ENCODE measurements around the gene SYT1.

- TF ChIP-seq CTCF (IDR thresholded peaks at IDR 0.05; ENCODE audit: control extremely low read depth in 1 of 3, insufficient read depth in 1 of 3, low read depth in 1 of 3, low read length in 3 of 3): no peak
- TF ChIP-seq EP300 (IDR thresholded peaks at IDR 0.05; ENCODE audit: borderline replicate concordance in 1 of 2, low read depth in 2 of 2, low read length in 2 of 2): no peak
- TF ChIP-seq CHD7 (IDR thresholded peaks at IDR 0.05; ENCODE audit: insufficient replicate concordance, low read length): no peak
- TF ChIP-seq POLR2AphosphoS5 (IDR thresholded peaks at IDR 0.05; ENCODE audit: low read depth, low read length): no peak
- no peak for TF ChIP-seq TAF1 (IDR thresholded peaks at IDR 0.05; ENCODE audit: low read depth, low read length)
- no peak for TF ChIP-seq USF2 (IDR thresholded peaks at IDR 0.05; ENCODE audit: low read length)
- no peak for TF ChIP-seq ATF3 (IDR thresholded peaks at IDR 0.05; ENCODE audit: insufficient read depth, low read depth, low read length)
- TF ChIP-seq POLR2A (IDR thresholded peaks at IDR 0.05; ENCODE audit: control extremely low read depth in 1 of 2, low read depth in 2 of 2, low read length in 2 of 2): no peak
- TF ChIP-seq RFX5 (IDR thresholded peaks at IDR 0.05; ENCODE audit: borderline replicate concordance, low read depth, low read length): no peak
- TF ChIP-seq CBX8 (IDR thresholded peaks at IDR 0.05; ENCODE audit: borderline replicate concordance, low read depth, low read length): no peak
- TF ChIP-seq RNF2 (IDR thresholded peaks at IDR 0.05; ENCODE audit: borderline replicate concordance, low read depth, low read length, missing control alignments, poor library complexity, severe bottlenecking): no peak
Measured at GRCh38 chr12:79451978-79452377, 587.4 kb downstream of the SYT1 start.

Data from H1 (cell line).